GM23338 (cell line): ENCODE results near the gene APRT. TPM values are rescaled to one million over a fixed set of nuclear protein-coding genes. Genes with fewer than 3 reads are reported as not detected.

Source experiments
- ATAC-seq: fragments of 200-7000 bp; cut with Tn5 transposase; 3 replicates; pipeline ENCODE4 v1.9.1; 2020
- DNase-seq: peaks from one replicate; pipeline ENCODE4 v3.0.0-alpha.2; 2015; ENCODE audit warnings: low spot score
- H2AFZ ChIP-seq: fragments of 200-600 bp; sonication (generic); 2 replicates; pipeline ENCODE4 v1.8.0; 2016; ENCODE audit warnings: antibody characterized with exemption, mild to moderate bottlenecking, moderate library complexity
- H3F3A ChIP-seq: fragments of 200-600 bp; sonication (generic); replicated peaks from 2 replicates; pipeline ENCODE4 v1.8.0; 2017; ENCODE audit warnings: antibody characterized with exemption, mixed run types, low read depth
- H3K27ac ChIP-seq: fragments of 200-600 bp; sonication (generic); 2 replicates; pipeline ENCODE4 v1.6.1; 2016; ENCODE audit warnings: low read depth
- H3K27me3 ChIP-seq: fragments of 200-600 bp; sonication (generic); 2 replicates; pipeline ENCODE4 v1.8.0; 2016; ENCODE audit warnings: mild to moderate bottlenecking, mixed run types, moderate library complexity; ENCODE audit not compliant: insufficient read depth
- H3K36me3 ChIP-seq: fragments of 200-600 bp; sonication (generic); 2 replicates; pipeline ENCODE4 v1.8.0; 2016; ENCODE audit warnings: mild to moderate bottlenecking; ENCODE audit not compliant: insufficient read depth
- H3K4me1 ChIP-seq: fragments of 200-600 bp; sonication (generic); 2 replicates; pipeline ENCODE4 v1.8.0; 2016; ENCODE audit warnings: mild to moderate bottlenecking, moderate library complexity; ENCODE audit not compliant: insufficient read depth
- H3K4me2 ChIP-seq: fragments of 200-600 bp; sonication (generic); 2 replicates; pipeline ENCODE4 v1.7.1; 2017; ENCODE audit warnings: mixed run types
- H3K4me3 ChIP-seq: fragments of 200-600 bp; sonication (generic); 2 replicates; pipeline ENCODE4 v1.6.1; 2016; ENCODE audit warnings: mixed run types
- H3K79me2 ChIP-seq: fragments of 200-600 bp; sonication (generic); replicated peaks from 2 replicates; pipeline ENCODE4 v1.8.0; 2017; ENCODE audit warnings: mild to moderate bottlenecking; ENCODE audit not compliant: insufficient read depth
- H3K9me2 ChIP-seq: fragments of 200-600 bp; sonication (generic); 2 replicates; pipeline ENCODE4 v1.8.0; 2017; ENCODE audit not compliant: insufficient read depth
- H4K20me1 ChIP-seq: fragments of 200-600 bp; sonication (generic); replicated peaks from 2 replicates; pipeline ENCODE4 v1.8.0; 2017; ENCODE audit warnings: mild to moderate bottlenecking; ENCODE audit not compliant: insufficient read depth
- H3K27ac Mint-ChIP-seq: 2 replicates; pipeline ENCODE4 v1.8.0; 2020; ENCODE audit warnings: inconsistent platforms, mild to moderate bottlenecking, moderate library complexity, mixed read lengths
- H3K27me3 Mint-ChIP-seq: 3 replicates; pipeline ENCODE4 v1.8.0; 2022; ENCODE audit warnings: low read depth, mild to moderate bottlenecking, moderate library complexity, mixed read lengths, inconsistent platforms; ENCODE audit not compliant: insufficient read depth, poor library complexity
- H3K36me3 Mint-ChIP-seq: 3 replicates; pipeline ENCODE4 v1.8.0; 2021; ENCODE audit warnings: low read depth, mild to moderate bottlenecking, inconsistent platforms, moderate library complexity, mixed read lengths
- H3K4me1 Mint-ChIP-seq: 3 replicates; pipeline ENCODE4 v1.8.0; 2020; ENCODE audit warnings: mild to moderate bottlenecking, inconsistent platforms, mixed read lengths
- H3K4me3 Mint-ChIP-seq: 3 replicates; pipeline ENCODE4 v1.8.0; 2021; ENCODE audit warnings: moderate library complexity, mild to moderate bottlenecking, inconsistent platforms, mixed read lengths
- H3K9me3 Mint-ChIP-seq: 3 replicates; pipeline ENCODE4 v1.8.0; 2020; ENCODE audit warnings: moderate library complexity, mild to moderate bottlenecking, inconsistent platforms, mixed read lengths
- JUNB ChIP-seq: IDR thresholded peaks from one replicate; pipeline ENCODE4 v1.6.1; 2016; ENCODE audit warnings: antibody characterized with exemption; ENCODE audit not compliant: unreplicated experiment
- NANOG ChIP-seq: IDR thresholded peaks from 2 replicates; pipeline ENCODE4 v1.6.1; 2016; ENCODE audit warnings: antibody characterized with exemption, borderline replicate concordance
- POLR2AphosphoS5 ChIP-seq: IDR thresholded peaks from 2 replicates; pipeline ENCODE4 v1.6.1; 2016; ENCODE audit warnings: antibody characterized with exemption, low read depth
- STAT1 ChIP-seq: IDR thresholded peaks from one replicate; pipeline ENCODE4 v1.6.1; 2016; ENCODE audit warnings: antibody characterized with exemption; ENCODE audit not compliant: unreplicated experiment
- ZNF462 ChIP-seq: fragments of 250-450 bp; sonication (Bioruptor Pico); IDR thresholded peaks from 2 replicates; pipeline ENCODE4 v1.5.0; 2020; ENCODE audit warnings: mild to moderate bottlenecking, moderate library complexity
- polyA plus RNA-seq: library from polyadenylated mRNA; unstranded; fragments of >200 nt; fragmentation: Nextera tagmentation; extraction: Ambion mirVana; gene quantifications from 2 replicates; pipeline ENCODE4 v1.2.1, GENCODE V29; 2016
- total RNA-seq: library from RNA; depleted of rRNA; stranded (reverse); fragments of >200 nt; shearing (Covaris generic); gene quantifications from 2 replicates; pipeline ENCODE4 v1.2.3, GENCODE V29; 2014

APRT gene
- total and polyA plus RNA-seq, 2 experiments from 2014 or later: 250 to 522 TPM

- peaks cover 55% of the 10 kb centered on the region for H3K79me2 ChIP-seq
- 0 out of 2 replicates have a peak, but pooled peaks cover 7% of the 10 kb centered on the region for H4K20me1 ChIP-seq
- Mint-ChIP-seq H3K4me1 (peaks cover 31% of the 10 kb centered on the region), H3K27me3 (peaks cover 14% of the 10 kb centered on the region), H3K27ac (no peak overlapping the region), H3K4me3 (peak overlapping the region; percentile 48), H3K9me3 (no peaks in the 10 kb centered on the region), H3K36me3 (no peaks in the 10 kb centered on the region)
- DNase-seq: no peak
- H3F3A ChIP-seq: peaks cover 9% of the 10 kb centered on the region; the same call in 1 of the 2 replicates
- H2AFZ ChIP-seq: 0 out of 2 replicates have a peak overlapping the region, but pooled peaks have one; percentile 28
- H3K4me3 ChIP-seq: peak overlapping the region; percentile 65
- peaks cover 4% of the 10 kb centered on the region; the same call in 1 of the 2 replicates for H3K27me3 ChIP-seq
- TF ChIP-seq NANOG: no peak
- TF ChIP-seq POLR2AphosphoS5: no peak
- H3K36me3 ChIP-seq: no peaks in the 10 kb centered on the region
- H3K27ac ChIP-seq: no peak overlapping the region
- H3K4me2 ChIP-seq: peak overlapping the region; percentile 82
- H3K4me1 ChIP-seq: peaks cover 11% of the 10 kb centered on the region; the same call in 1 of the 2 replicates
- ATAC-seq: peak; percentile 5
- H3K9me2 ChIP-seq: no peaks in the 10 kb centered on the region
These were observed 28.2 kb downstream of the APRT start for GRCh38 chr16:88783391-88784073.

- Mint-ChIP-seq H3K4me1 (peaks cover 39% of the 10 kb centered on the region), H3K27me3 (peaks cover 19% of the 10 kb centered on the region), H3K4me3 (peak overlapping the region; percentile 48; the same call in 2 of the 3 replicates), H3K9me3 (no peaks in the 10 kb centered on the region), H3K27ac (no peak overlapping the region), H3K36me3 (no peaks in the 10 kb centered on the region)
- no peaks in the 10 kb centered on the region for H3K9me2 ChIP-seq
- H4K20me1 ChIP-seq: 0 out of 2 replicates have a peak, but pooled peaks cover 7% of the 10 kb centered on the region
- TF ChIP-seq JUNB (no peak), STAT1 (no peak)
- no peak for ATAC-seq
- no peak overlapping the region for H2AFZ ChIP-seq
- peaks cover 62% of the 10 kb centered on the region for H3K79me2 ChIP-seq
- H3K4me2 ChIP-seq: 0 out of 2 replicates have a peak overlapping the region, but pooled peaks have one; percentile 82
- no peaks in the 10 kb centered on the region for H3K36me3 ChIP-seq
- 0 out of 2 replicates have a peak overlapping the region, but pooled peaks have one; percentile 65 for H3K4me3 ChIP-seq
- peaks cover 4% of the 10 kb centered on the region; the same call in 1 of the 2 replicates for H3K27me3 ChIP-seq
- H3F3A ChIP-seq: peaks cover 9% of the 10 kb centered on the region; the same call in 1 of the 2 replicates
- H3K4me1 ChIP-seq: peaks cover 19% of the 10 kb centered on the region; the same call in 1 of the 2 replicates
- no peak for DNase-seq
- no peak overlapping the region for H3K27ac ChIP-seq
These were observed 29.0 kb downstream of the APRT start for GRCh38 chr16:88782454-88783390.

- Histone ChIP-seq H2AFZ (no peak overlapping the region), H3K4me2 (no peak overlapping the region), H3K4me3 (no peak overlapping the region), H3K79me2 (peaks cover 70% of the 10 kb centered on the region), H4K20me1 (0 out of 2 replicates have a peak, but pooled peaks cover 7% of the 10 kb centered on the region), H3F3A (peaks cover 9% of the 10 kb centered on the region; the same call in 1 of the 2 replicates), H3K4me1 (peaks cover 22% of the 10 kb centered on the region; the same call in 1 of the 2 replicates), H3K27ac (no peak overlapping the region), H3K36me3 (no peaks in the 10 kb centered on the region), H3K9me2 (no peaks in the 10 kb centered on the region), H3K27me3 (peaks cover 4% of the 10 kb centered on the region; the same call in 1 of the 2 replicates)
- no peak overlapping the region; the same call in 1 of the 2 replicates for H3K27ac Mint-ChIP-seq
- H3K36me3 Mint-ChIP-seq: no peaks in the 10 kb centered on the region
- ATAC-seq: no peak
- peaks cover 22% of the 10 kb centered on the region for H3K27me3 Mint-ChIP-seq
- H3K9me3 Mint-ChIP-seq: no peaks in the 10 kb centered on the region
- peaks cover 45% of the 10 kb centered on the region for H3K4me1 Mint-ChIP-seq
- DNase-seq: no peak
- H3K4me3 Mint-ChIP-seq: no peak overlapping the region
- no peak for TF ChIP-seq ZNF462
These were observed 30.3 kb downstream of the APRT start for GRCh38 chr16:88781140-88782077.
